Measurements from ENCODE around the gene UBE2R2. TPM values are rescaled to one million over a fixed set of nuclear protein-coding genes. Genes with fewer than 3 reads are reported as not detected.
"Not testable (repeated sequence)": the region's sequence is repeated elsewhere in the genome, so short reads cannot be mapped to it uniquely, and the experiment has no call there.

The UBE2R2 gene
- total RNA-seq, 3 donors from 2014 or later = 21.2 to 35.0 (median 22.6) TPM

- TF ChIP-seq CTCF (IDR thresholded peaks at IDR 0.05) (no peak), POLR2AphosphoS5 (IDR thresholded peaks at IDR 0.05) (no peak), POLR2A (IDR thresholded peaks at IDR 0.05) (no peak)
- no peaks in the 10 kb centered on the region for H3K27me3 ChIP-seq
- intact Hi-C loops (cut with DNase I; ENCODE audit: low total_unique reads) = loop anchor here (10.0 kb wide), 1 partner anchor 197 kb away; no protein-coding TSS in a partner anchor
- H3K36me3 ChIP-seq = no peaks in the 10 kb centered on the region
- no peak overlapping the region for H3K27ac ChIP-seq
- no peaks in the 10 kb centered on the region for H3K4me1 ChIP-seq
- H3K9me3 ChIP-seq = no peaks in the 10 kb centered on the region
- DNase-seq (ENCODE audit: low spot score in 2 of 2) = no peak
- H3K4me3 ChIP-seq = no peak overlapping the region
Observed at GRCh38 chr9:33787839-33788238, 29.1 kb upstream of the UBE2R2 start.

GRCh38 chr9:33789429-33789828 lies 27.5 kb upstream of the UBE2R2 start:
- DNase-seq (ENCODE audit: low spot score in 2 of 2); H3K36me3 ChIP-seq; H3K4me1 ChIP-seq; H3K27ac ChIP-seq; H3K4me3 ChIP-seq; H3K9me3 ChIP-seq; H3K27me3 ChIP-seq: not testable (repeated sequence)
- intact Hi-C loops (cut with DNase I; ENCODE audit: low total_unique reads) = loop anchor here (10.0 kb wide), 1 partner anchor 195 kb away; no protein-coding TSS in a partner anchor

- intact Hi-C loops (cut with DNase I; ENCODE audit: low total_unique reads) = no loop called here
Observed at GRCh38 chr9:33791117-33791516, 25.8 kb upstream of the UBE2R2 start.

GRCh38 chr9:33793496-33793895 lies 23.5 kb upstream of the UBE2R2 start:
- H3K27ac ChIP-seq; DNase-seq (ENCODE audit: low spot score in 2 of 2); intact Hi-C loops (cut with DNase I; ENCODE audit: low total_unique reads): not testable (repeated sequence)

More at GRCh38 chr9:33791117-33791516, 25.8 kb upstream of the UBE2R2 start:
- TF ChIP-seq POLR2AphosphoS5 (IDR thresholded peaks at IDR 0.05) = no peak
- TF ChIP-seq POLR2A (IDR thresholded peaks at IDR 0.05) = no peak
- no peak for TF ChIP-seq CTCF (IDR thresholded peaks at IDR 0.05)
- no peak overlapping the region for H3K27ac ChIP-seq
- no peaks in the 10 kb centered on the region for H3K27me3 ChIP-seq
- no peak for DNase-seq (ENCODE audit: low spot score in 2 of 2)
- H3K4me1 ChIP-seq = no peaks in the 10 kb centered on the region
- no peaks in the 10 kb centered on the region for H3K9me3 ChIP-seq
- H3K4me3 ChIP-seq = no peak overlapping the region
- H3K36me3 ChIP-seq = no peaks in the 10 kb centered on the region

GRCh38 chr9:33794560-33794959 lies 22.4 kb upstream of the UBE2R2 start:
- Histone ChIP-seq H3K4me1 (no peaks in the 10 kb centered on the region), H3K4me3 (no peak overlapping the region), H3K9me3 (no peaks in the 10 kb centered on the region), H3K27me3 (no peaks in the 10 kb centered on the region), H3K27ac (no peak overlapping the region), H3K36me3 (no peaks in the 10 kb centered on the region)
- no peak for DNase-seq (ENCODE audit: low spot score in 2 of 2)
- intact Hi-C loops (cut with DNase I; ENCODE audit: low total_unique reads) = no loop called here
- TF ChIP-seq POLR2A (IDR thresholded peaks at IDR 0.05) = no peak
- no peak for TF ChIP-seq CTCF (IDR thresholded peaks at IDR 0.05)
- TF ChIP-seq POLR2AphosphoS5 (IDR thresholded peaks at IDR 0.05) = no peak

More at GRCh38 chr9:33793496-33793895, 23.5 kb upstream of the UBE2R2 start:
- not testable (repeated sequence) for H3K36me3 ChIP-seq, H3K4me3 ChIP-seq, H3K27me3 ChIP-seq, H3K9me3 ChIP-seq, H3K4me1 ChIP-seq

GRCh38 chr9:33795281-33795680 lies 21.7 kb upstream of the UBE2R2 start, which contains the start of gene PRSS3:
TSS of gene PRSS3 (plus strand) at chr9:33795561. CDS start at chr9:33795574, 13 bp downstream.
- Histone ChIP-seq H3K4me1 (no peaks in the 10 kb centered on the region), H3K4me3 (no peak within 1 kb of the TSS), H3K27ac (no peak within 1 kb of the TSS), H3K9me3 (no peaks in the 10 kb centered on the region), H3K36me3 (no peaks in the 10 kb centered on the region), H3K27me3 (no peaks in the 10 kb centered on the region)
- intact Hi-C loops (cut with DNase I; ENCODE audit: low total_unique reads) = no loop called here
- TF ChIP-seq POLR2AphosphoS5 (IDR thresholded peaks at IDR 0.05) (no peak), CTCF (IDR thresholded peaks at IDR 0.05) (no peak), POLR2A (IDR thresholded peaks at IDR 0.05) (no peak)
- DNase-seq (ENCODE audit: low spot score in 2 of 2) = no peak

Data from breast epithelium (tissue), 4 donors.